ENCODE data around the gene DAB2. TPM values are rescaled to one million over a fixed set of nuclear protein-coding genes. Genes with fewer than 3 reads are reported as not detected.
A peak's percentile ranks its signal among the peaks of the same experiment; 100 is the strongest.

DAB2 gene
- total RNA-seq, 4 donors from 2014 or later, result 13.6 to 25.7 (median 19.2) TPM

DNA sequence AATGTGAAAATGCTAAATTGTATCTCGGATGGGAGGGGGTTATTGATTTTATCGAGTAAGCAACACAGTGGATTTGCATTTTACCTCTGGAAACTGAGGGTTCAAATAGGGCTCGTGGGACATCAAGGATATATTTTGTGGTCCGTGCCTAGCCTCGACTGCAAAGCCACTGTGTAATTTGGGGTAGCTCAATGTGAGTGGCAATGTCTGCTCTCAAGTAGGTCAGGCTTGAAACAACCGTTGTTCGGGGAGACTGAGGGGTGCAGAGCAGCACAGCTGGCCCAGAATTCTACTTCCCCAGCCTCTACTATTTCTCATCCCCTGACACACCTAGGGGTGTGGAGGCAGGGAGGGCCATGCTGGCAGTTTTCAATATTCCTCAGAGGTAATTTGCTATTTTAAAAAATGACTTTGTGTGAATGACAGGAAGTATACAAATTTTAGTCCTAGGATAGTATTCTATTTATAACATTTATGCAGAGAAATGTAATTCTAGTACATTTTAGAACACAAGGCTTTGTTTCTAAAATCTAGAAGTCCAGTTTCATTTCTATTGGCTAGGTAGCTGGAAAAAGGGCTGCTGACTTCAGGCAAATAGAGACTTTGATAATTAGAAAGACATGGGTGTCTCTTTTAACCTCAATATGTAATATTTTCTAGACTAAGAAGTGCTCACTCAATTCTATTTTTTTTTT lies 1.4 kb upstream of the DAB2 start:
- intact Hi-C loops (cut with DNase I; ENCODE audit: low total_unique reads), result no loop called here
- DNase-seq (ENCODE audit: low spot score in 2 of 2), result no peak
- TF ChIP-seq POLR2A (IDR thresholded peaks at IDR 0.05), result no peak
- TF ChIP-seq, protein P1, sequence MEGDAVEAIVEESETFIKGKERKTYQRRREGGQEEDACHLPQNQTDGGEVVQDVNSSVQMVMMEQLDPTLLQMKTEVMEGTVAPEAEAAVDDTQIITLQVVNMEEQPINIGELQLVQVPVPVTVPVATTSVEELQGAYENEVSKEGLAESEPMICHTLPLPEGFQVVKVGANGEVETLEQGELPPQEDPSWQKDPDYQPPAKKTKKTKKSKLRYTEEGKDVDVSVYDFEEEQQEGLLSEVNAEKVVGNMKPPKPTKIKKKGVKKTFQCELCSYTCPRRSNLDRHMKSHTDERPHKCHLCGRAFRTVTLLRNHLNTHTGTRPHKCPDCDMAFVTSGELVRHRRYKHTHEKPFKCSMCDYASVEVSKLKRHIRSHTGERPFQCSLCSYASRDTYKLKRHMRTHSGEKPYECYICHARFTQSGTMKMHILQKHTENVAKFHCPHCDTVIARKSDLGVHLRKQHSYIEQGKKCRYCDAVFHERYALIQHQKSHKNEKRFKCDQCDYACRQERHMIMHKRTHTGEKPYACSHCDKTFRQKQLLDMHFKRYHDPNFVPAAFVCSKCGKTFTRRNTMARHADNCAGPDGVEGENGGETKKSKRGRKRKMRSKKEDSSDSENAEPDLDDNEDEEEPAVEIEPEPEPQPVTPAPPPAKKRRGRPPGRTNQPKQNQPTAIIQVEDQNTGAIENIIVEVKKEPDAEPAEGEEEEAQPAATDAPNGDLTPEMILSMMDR (IDR thresholded peaks at IDR 0.05), result no peak
- WGBS, 2 donors, result 36 to 49% methylated on average over 7 of the region's 7 CpGs
- H3K4me3 ChIP-seq (ENCODE audit: low read depth, poor library complexity, severe bottlenecking), result no peak overlapping the region

DNA sequence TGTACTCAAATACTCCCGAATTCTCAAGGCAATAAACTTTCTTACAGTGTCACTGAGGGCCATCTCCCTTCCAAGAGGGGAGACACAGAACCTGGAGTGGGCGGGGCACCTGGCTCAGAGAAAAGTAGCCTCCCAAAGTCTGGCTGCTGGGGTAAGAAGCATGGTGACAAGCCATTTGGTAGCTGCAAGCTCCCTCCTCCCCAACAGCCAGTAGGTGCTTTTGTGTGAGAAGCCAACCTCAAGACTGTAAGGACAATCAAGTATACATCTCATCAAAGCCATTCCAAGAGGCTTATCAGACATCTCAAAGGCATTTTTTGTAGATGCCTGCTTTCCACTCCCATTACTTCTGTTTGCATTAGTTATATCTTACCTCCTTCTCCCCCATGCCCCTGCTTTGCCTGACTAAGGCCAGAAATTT lies 1.4 kb downstream of the DAB2 start:
- DNase-seq (ENCODE audit: low spot score in 2 of 2), result peak; percentile 56 to 90
- WGBS, 2 donors, result 50% methylated on average over 2 of the region's 2 CpGs
- H3K4me3 ChIP-seq (ENCODE audit: low read depth, poor library complexity, severe bottlenecking), result peak overlapping the region; percentile 33
- TF ChIP-seq, protein P1 (IDR thresholded peaks at IDR 0.05), result no peak
- no peak for TF ChIP-seq POLR2A (IDR thresholded peaks at IDR 0.05)
- intact Hi-C loops (cut with DNase I; ENCODE audit: low total_unique reads), result no loop called here

DNA sequence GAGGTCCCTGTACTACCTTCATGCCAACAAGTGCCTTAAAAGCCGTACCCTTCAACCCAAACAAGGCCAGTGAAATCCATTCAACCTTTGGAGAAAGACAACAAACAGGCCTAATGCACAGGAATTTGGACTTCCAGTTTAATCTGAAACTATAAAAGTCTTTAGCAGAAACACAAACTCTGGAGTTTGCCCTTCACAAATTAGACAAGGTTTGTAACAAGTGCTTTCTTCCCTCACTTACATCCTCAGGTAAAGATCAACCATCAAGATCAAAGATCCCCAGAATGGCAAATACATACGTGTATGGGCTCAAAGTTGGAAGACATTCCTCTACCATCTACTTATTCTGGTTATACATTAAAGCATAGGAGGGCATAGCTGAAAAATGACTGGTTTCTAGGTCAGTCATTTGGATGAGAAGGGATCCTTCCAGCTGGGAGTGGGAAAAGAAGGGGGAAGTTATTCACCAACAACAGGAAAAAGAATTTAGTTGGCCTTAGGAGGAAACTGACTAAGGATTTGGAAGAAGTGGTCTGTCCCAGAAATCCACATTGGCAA lies 2.0 kb downstream of the DAB2 start:
- no peak for DNase-seq (ENCODE audit: low spot score in 2 of 2)
- no peak overlapping the region for H3K4me3 ChIP-seq (ENCODE audit: low read depth, poor library complexity, severe bottlenecking)
- intact Hi-C loops (cut with DNase I; ENCODE audit: low total_unique reads), result no loop called here
- WGBS, 2 donors, result 38 to 57% methylated on average over 2 of the region's 2 CpGs
- TF ChIP-seq POLR2A (IDR thresholded peaks at IDR 0.05), result no peak
- TF ChIP-seq, protein P1 (IDR thresholded peaks at IDR 0.05), result no peak

DNA sequence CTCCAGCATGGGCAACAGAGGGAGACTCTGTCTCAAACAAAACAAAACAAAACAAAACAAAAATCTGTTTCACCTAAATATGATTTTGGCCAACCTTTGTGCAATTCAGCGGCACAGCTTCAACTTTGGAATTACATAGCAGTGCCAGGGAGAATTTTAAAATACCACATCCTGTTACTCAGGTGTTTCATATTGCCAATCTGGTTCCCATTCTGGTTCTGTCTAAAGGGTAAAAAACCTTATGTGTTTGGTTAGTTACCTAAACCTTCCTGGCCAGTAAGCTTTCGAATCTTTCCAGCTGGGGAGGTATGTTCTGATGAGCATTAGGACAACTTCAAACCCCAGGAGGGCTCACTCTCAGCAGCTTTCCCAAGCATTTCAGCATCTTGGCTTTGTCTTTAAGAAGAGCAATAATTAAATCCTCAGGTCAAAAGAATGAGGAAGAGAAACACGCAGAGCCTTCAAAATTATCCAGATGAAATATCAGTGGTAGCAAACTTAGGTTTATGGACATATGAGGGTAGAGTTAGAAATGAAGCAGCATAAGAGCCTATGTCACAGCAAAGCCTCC lies 2.7 kb downstream of the DAB2 start:
- intact Hi-C loops (cut with DNase I; ENCODE audit: low total_unique reads), result no loop called here
- DNase-seq (ENCODE audit: low spot score in 2 of 2), result no peak
- TF ChIP-seq POLR2A (IDR thresholded peaks at IDR 0.05), result no peak
- TF ChIP-seq, protein P1 (IDR thresholded peaks at IDR 0.05), result no peak
- no peak overlapping the region for H3K4me3 ChIP-seq (ENCODE audit: low read depth, poor library complexity, severe bottlenecking)
- 51 to 55% methylated on average over 3 of the region's 3 CpGs for WGBS, 2 donors

DNA sequence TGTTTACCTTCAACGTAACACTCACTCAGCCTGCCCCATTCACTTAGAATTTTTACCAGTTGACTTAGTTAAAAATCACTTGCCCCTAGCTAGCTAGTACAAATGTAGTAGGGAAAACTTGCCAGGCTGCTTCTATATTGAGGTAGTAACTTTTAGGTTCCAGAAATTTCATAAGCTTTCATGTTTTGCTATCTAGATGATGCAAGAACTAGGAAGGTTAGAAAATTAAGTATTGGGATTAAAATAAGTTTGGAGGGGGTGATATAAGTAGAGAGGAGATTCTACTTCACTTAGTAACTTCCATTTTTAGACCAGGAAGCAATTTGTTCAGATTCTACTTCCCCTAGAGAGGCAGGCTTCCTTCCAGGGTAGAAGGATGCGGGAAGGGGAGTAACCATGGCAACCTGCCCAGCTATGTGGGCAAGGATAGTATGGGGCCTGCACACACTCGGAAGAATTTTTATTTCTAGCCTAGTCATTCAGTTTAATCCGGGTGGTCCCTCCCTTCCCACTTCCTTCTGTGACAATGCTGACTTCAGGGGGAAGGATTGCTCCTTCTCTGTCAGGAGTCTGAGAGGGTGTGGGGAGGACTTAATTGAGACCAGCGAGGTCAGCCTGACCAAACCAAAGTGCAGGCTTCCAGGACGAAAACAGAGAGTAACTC lies 4.2 kb downstream of the DAB2 start:
- WGBS, 2 donors, result 34 to 41% methylated on average over 6 of the region's 6 CpGs
- DNase-seq (ENCODE audit: low spot score in 2 of 2), result peak; percentile 77 to 95
- no peak overlapping the region for H3K4me3 ChIP-seq (ENCODE audit: low read depth, poor library complexity, severe bottlenecking)
- TF ChIP-seq, protein P1 (IDR thresholded peaks at IDR 0.05), result no peak
- no peak for TF ChIP-seq POLR2A (IDR thresholded peaks at IDR 0.05)
- intact Hi-C loops (cut with DNase I; ENCODE audit: low total_unique reads), result no loop called here

All from lower leg skin (tissue), 4 donors.